ENCODE measurements around the gene PLPPR4. TPM values are rescaled to one million over a fixed set of nuclear protein-coding genes. Genes with fewer than 3 reads are reported as not detected.

PLPPR4 gene
- total and polyA plus RNA-seq, 2 experiments from 2014 or later = 0.68 to 1.2 TPM

- TF ChIP-seq CTCF (IDR thresholded peaks at IDR 0.05; ENCODE audit: poor library complexity) = no peak
- no peak for TF ChIP-seq EZH2phosphoT487 (IDR thresholded peaks at IDR 0.05; ENCODE audit: low read depth, severe bottlenecking, unreplicated experiment)
- TF ChIP-seq EZH2 (IDR thresholded peaks at IDR 0.05; ENCODE audit: borderline replicate concordance) = no peak
- Histone ChIP-seq H3K4me1 (ENCODE audit: insufficient read depth) (no peaks in the 10 kb centered on the region), H3K36me3 (replicated peaks; ENCODE audit: insufficient read depth, low read depth) (no peaks in the 10 kb centered on the region), H2AFZ (no peak overlapping the region), H3K27me3 (peaks cover 3% of the 10 kb centered on the region), H3K9me2 (replicated peaks; ENCODE audit: insufficient read depth) (no peaks in the 10 kb centered on the region), H3K79me2 (no peaks in the 10 kb centered on the region), H3K4me2 (no peak overlapping the region), H3K4me3 (no peak overlapping the region), H4K20me1 (ENCODE audit: insufficient read depth, poor library complexity, severe bottlenecking) (no peaks in the 10 kb centered on the region), H3K27ac (no peak overlapping the region), H3K9me3 (ENCODE audit: low read depth) (no peaks in the 10 kb centered on the region)
- no peak for DNase-seq (ENCODE audit: low spot score)
- WGBS (ENCODE audit: low lambda C conversion rate, missing lambda C conversion rate) = 96% methylated on average over 2 of the region's 2 CpGs
Measured at GRCh38 chr1:99228153-99228552, 36.1 kb upstream of the PLPPR4 start.

- Histone ChIP-seq H3K79me2 (no peaks in the 10 kb centered on the region), H2AFZ (no peak overlapping the region), H3K27ac (no peak overlapping the region), H3K27me3 (peaks cover 3% of the 10 kb centered on the region), H3K4me2 (no peak overlapping the region), H3K36me3 (replicated peaks; ENCODE audit: insufficient read depth, low read depth) (no peaks in the 10 kb centered on the region), H3K9me3 (ENCODE audit: low read depth) (no peaks in the 10 kb centered on the region), H3K9me2 (replicated peaks; ENCODE audit: insufficient read depth) (no peaks in the 10 kb centered on the region), H3K4me1 (ENCODE audit: insufficient read depth) (no peaks in the 10 kb centered on the region), H4K20me1 (ENCODE audit: insufficient read depth, poor library complexity, severe bottlenecking) (no peaks in the 10 kb centered on the region), H3K4me3 (no peak overlapping the region)
- TF ChIP-seq CTCF (IDR thresholded peaks at IDR 0.05; ENCODE audit: poor library complexity) = no peak
- 90% methylated on average over 3 of the region's 3 CpGs for WGBS (ENCODE audit: low lambda C conversion rate, missing lambda C conversion rate)
- no peak for DNase-seq (ENCODE audit: low spot score)
Measured at GRCh38 chr1:99229122-99229521, 35.2 kb upstream of the PLPPR4 start.

- Histone ChIP-seq H3K9me2 (replicated peaks; ENCODE audit: insufficient read depth) (no peaks in the 10 kb centered on the region), H3K27ac (no peak overlapping the region), H3K79me2 (no peaks in the 10 kb centered on the region), H2AFZ (no peak overlapping the region), H4K20me1 (ENCODE audit: insufficient read depth, poor library complexity, severe bottlenecking) (no peaks in the 10 kb centered on the region), H3K9me3 (ENCODE audit: low read depth) (no peaks in the 10 kb centered on the region), H3K4me2 (no peak overlapping the region), H3K36me3 (replicated peaks; ENCODE audit: insufficient read depth, low read depth) (no peaks in the 10 kb centered on the region), H3K4me3 (no peak overlapping the region), H3K4me1 (ENCODE audit: insufficient read depth) (no peaks in the 10 kb centered on the region), H3K27me3 (peaks cover 3% of the 10 kb centered on the region)
- TF ChIP-seq EZH2 (IDR thresholded peaks at IDR 0.05; ENCODE audit: borderline replicate concordance) = no peak
- no peak for TF ChIP-seq EZH2phosphoT487 (IDR thresholded peaks at IDR 0.05; ENCODE audit: low read depth, severe bottlenecking, unreplicated experiment)
- TF ChIP-seq CTCF (IDR thresholded peaks at IDR 0.05; ENCODE audit: poor library complexity) = no peak
- DNase-seq (ENCODE audit: low spot score) = no peak
Measured at GRCh38 chr1:99230695-99231094, 33.6 kb upstream of the PLPPR4 start.

GRCh38 chr1:99232172-99232571, 32.1 kb upstream of the PLPPR4 start:
- H3K4me1 ChIP-seq (ENCODE audit: insufficient read depth) = no peaks in the 10 kb centered on the region
- H3K4me3 ChIP-seq = no peak overlapping the region
- TF ChIP-seq CTCF (IDR thresholded peaks at IDR 0.05; ENCODE audit: poor library complexity) (no peak), EZH2 (IDR thresholded peaks at IDR 0.05; ENCODE audit: borderline replicate concordance) (no peak)
- no peaks in the 10 kb centered on the region for H4K20me1 ChIP-seq (ENCODE audit: insufficient read depth, poor library complexity, severe bottlenecking)
- no peaks in the 10 kb centered on the region for H3K9me3 ChIP-seq (ENCODE audit: low read depth)
- no peaks in the 10 kb centered on the region for H3K9me2 ChIP-seq (replicated peaks; ENCODE audit: insufficient read depth)
- no peak for DNase-seq (ENCODE audit: low spot score)
- no peaks in the 10 kb centered on the region for H3K27me3 ChIP-seq
- no peak overlapping the region for H3K27ac ChIP-seq
- WGBS (ENCODE audit: low lambda C conversion rate, missing lambda C conversion rate) = 82% methylated on average over 2 of the region's 2 CpGs
- H3K79me2 ChIP-seq = no peaks in the 10 kb centered on the region
- no peak overlapping the region for H2AFZ ChIP-seq
- H3K36me3 ChIP-seq (replicated peaks; ENCODE audit: insufficient read depth, low read depth) = no peaks in the 10 kb centered on the region
- no peak overlapping the region for H3K4me2 ChIP-seq
